Measurements from ENCODE around the gene PSMA7. TPM values are rescaled to one million over a fixed set of nuclear protein-coding genes. Genes with fewer than 3 reads are reported as not detected.

Gene PSMA7
- 269 TPM for polyA plus RNA-seq (2012; ENCODE audit: low read depth, missing spikeins)

DNA sequence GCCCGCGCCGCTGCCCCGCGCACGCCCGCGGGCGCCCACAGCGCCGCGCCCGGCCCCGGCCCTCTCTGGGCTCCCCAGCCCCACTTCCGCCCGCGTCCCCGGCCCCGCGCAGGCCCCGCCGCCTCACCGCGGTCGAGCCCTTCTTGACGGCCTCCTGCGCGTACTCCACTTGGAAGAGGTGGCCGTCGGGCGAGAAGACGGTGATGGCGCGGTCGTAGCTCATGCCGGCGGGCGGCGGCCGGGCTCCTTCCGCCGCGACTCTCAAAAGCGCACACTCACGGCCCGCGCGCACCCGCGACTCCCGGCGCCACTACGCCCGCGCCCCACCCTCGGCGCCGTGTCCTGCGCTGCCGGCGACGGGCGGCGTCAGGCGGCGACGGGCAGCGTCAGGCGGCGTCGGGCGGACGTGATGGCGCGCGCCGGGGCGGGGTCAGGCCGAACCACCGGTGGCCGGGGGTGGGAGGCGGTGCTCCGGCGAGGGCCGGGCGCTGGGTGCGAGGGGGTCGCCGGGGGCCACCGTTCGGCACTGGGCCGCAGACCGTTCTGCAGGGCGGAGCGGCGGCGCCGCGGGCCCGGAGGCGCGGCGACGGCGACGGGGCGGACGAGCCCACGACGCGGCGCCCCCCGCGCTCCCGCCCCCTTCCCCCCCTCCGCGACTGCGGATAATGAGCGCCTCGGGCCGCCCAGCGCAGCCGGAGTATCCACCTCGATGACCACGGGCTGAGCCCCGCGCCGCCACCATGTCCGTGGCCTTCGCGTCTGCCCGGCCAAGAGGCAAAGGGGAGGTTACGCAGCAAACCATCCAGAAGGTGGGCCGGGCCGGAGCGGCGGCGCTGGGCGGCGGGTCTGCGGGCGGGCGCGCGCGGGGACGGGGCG, at the start of gene PSMA7, which contains the start of gene SS18L1:
Gene PSMA7, minus strand, starts transcription at position 314 of the 876 bp plus-strand sequence. Its CDS starts 91 bp downstream, at position 223.
Gene SS18L1, plus strand, starts transcription at position 689 of the 876 bp plus-strand sequence. Its CDS starts 52 bp downstream, at position 741.
- DNase-seq (ENCODE audit: insufficient read length, low spot score) (peak; percentile 95), FAIRE-seq (peak; percentile 84)
- TF ChIP-seq TAF1 (IDR thresholded peaks at IDR 0.05; ENCODE audit: low read depth, low read length) (no peak), POLR2AphosphoS5 (IDR thresholded peaks at IDR 0.05; ENCODE audit: low read depth, low read length) (0 out of 2 replicates have a peak, but pooled peaks have one; percentile 30), POLR2A (IDR thresholded peaks at IDR 0.05; ENCODE audit: low read depth, low read length) (no peak; the same call in 1 of the 2 replicates), SPI1 (IDR thresholded peaks at IDR 0.05; ENCODE audit: low read depth, low read length) (no peak), PAX5 (IDR thresholded peaks at IDR 0.05; ENCODE audit: insufficient read depth, low read length, severe bottlenecking) (no peak), POU2F2 (IDR thresholded peaks at IDR 0.05; ENCODE audit: low read depth, low read length) (peak; percentile 24; the same call in 1 of the 2 replicates)

GRCh38 chr20:62192635-62193034, 49.4 kb upstream of the PSMA7 start:
- no peak for TF ChIP-seq POLR2AphosphoS5 (IDR thresholded peaks at IDR 0.05; ENCODE audit: low read depth, low read length)
- TF ChIP-seq POU2F2 (IDR thresholded peaks at IDR 0.05; ENCODE audit: low read depth, low read length), result no peak
- TF ChIP-seq PAX5 (IDR thresholded peaks at IDR 0.05; ENCODE audit: insufficient read depth, low read length, severe bottlenecking), result no peak
- no peak for TF ChIP-seq SPI1 (IDR thresholded peaks at IDR 0.05; ENCODE audit: low read depth, low read length)
- TF ChIP-seq TAF1 (IDR thresholded peaks at IDR 0.05; ENCODE audit: low read depth, low read length), result no peak
- no peak for TF ChIP-seq POLR2A (IDR thresholded peaks at IDR 0.05; ENCODE audit: low read depth, low read length)
- DNase-seq (ENCODE audit: insufficient read length, low spot score) (no peak), FAIRE-seq (no peak)

DNA sequence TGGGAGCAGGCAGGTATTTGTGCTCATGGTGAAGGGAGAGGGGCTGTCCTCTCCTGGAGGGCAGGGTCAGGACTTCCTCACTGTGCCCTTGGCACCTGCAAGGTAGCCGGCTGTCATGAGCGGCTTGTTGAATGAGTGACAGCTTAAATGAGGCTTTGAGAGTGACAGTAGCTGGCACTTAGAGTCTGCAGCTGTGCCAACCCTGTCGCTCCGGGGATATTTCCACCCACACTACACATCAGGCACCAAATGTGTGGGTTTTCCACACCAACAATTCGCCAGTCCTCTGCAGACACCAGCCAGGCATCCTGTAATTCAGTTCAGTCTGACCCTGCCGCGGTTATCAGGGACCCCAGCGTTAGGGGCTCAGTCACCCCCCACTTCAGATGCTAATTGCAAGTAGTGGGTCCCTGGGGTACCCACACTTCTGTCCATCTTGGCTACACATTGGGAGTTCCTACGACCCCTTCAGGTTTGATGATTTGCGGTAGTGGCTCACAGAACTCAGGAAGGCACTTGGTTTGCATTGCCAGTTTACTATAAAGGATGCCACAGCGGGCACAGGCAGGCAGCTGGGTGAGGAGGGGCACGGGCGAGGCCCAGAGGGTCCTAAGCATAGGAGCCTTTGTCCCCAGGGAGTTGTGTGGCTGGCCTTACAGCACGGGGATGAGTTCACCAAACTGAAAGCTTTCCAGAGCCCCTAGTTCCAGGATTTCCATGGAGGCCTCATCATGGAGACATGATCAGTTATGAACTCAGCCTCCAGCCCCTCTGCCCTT, 48.8 kb upstream of the PSMA7 start:
- FAIRE-seq, result no peak
- DNase-seq (ENCODE audit: insufficient read length, low spot score), result no peak
- TF ChIP-seq TAF1 (IDR thresholded peaks at IDR 0.05; ENCODE audit: low read depth, low read length) (no peak), POLR2AphosphoS5 (IDR thresholded peaks at IDR 0.05; ENCODE audit: low read depth, low read length) (no peak), POU2F2 (IDR thresholded peaks at IDR 0.05; ENCODE audit: low read depth, low read length) (no peak), PAX5 (IDR thresholded peaks at IDR 0.05; ENCODE audit: insufficient read depth, low read length, severe bottlenecking) (no peak), SPI1 (IDR thresholded peaks at IDR 0.05; ENCODE audit: low read depth, low read length) (no peak), POLR2A (IDR thresholded peaks at IDR 0.05; ENCODE audit: low read depth, low read length) (no peak)

DNA sequence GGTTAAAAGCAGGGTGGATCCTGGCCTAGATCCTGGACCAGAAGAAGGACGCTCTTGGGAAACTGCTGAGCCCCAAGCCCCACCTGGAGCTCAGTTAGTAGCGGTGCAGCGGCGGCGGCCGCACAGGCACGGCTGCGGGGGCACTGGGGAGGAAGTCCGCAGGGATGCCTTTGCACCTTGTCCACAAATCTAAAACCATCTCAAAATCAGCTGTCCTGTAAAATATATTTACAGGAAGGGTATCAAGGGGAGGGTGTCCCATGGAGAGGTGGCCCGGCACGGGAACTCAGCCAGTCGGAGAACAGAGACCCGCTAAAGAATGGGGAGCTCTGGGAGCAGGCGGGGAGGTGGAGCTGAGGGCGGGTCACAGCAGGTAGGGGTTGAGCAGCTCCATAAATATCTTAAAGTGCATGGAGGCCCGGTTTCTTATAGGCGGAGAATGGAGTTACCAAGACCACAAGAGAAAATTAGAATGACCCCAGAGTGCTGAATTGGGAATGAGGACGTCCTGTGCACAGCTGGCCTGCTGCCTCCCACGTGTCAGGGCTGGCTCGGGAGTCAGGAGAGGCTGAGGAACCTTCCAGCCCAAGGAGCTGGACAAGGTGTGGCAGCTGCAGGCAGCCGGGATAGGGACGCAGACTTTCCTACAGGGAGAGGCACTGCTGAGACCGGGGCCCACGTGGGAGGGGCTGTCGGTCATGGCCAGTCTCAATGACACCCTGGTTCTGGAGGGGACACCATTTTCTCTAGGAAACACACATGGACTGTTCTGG, 47.6 kb upstream of the PSMA7 start:
- FAIRE-seq (no peak), DNase-seq (ENCODE audit: insufficient read length, low spot score) (no peak)
- no peak for TF ChIP-seq PAX5 (IDR thresholded peaks at IDR 0.05; ENCODE audit: insufficient read depth, low read length, severe bottlenecking)
- no peak for TF ChIP-seq POU2F2 (IDR thresholded peaks at IDR 0.05; ENCODE audit: low read depth, low read length)
- TF ChIP-seq TAF1 (IDR thresholded peaks at IDR 0.05; ENCODE audit: low read depth, low read length), result no peak
- no peak for TF ChIP-seq POLR2A (IDR thresholded peaks at IDR 0.05; ENCODE audit: low read depth, low read length)
- no peak for TF ChIP-seq SPI1 (IDR thresholded peaks at IDR 0.05; ENCODE audit: low read depth, low read length)
- TF ChIP-seq POLR2AphosphoS5 (IDR thresholded peaks at IDR 0.05; ENCODE audit: low read depth, low read length), result no peak

GRCh38 chr20:62186887-62187866, 44.0 kb upstream of the PSMA7 start:
- no peak for FAIRE-seq
- TF ChIP-seq SPI1 (IDR thresholded peaks at IDR 0.05; ENCODE audit: low read depth, low read length), result peak; percentile 65
- TF ChIP-seq POLR2AphosphoS5 (IDR thresholded peaks at IDR 0.05; ENCODE audit: low read depth, low read length), result no peak
- DNase-seq (ENCODE audit: insufficient read length, low spot score), result no peak

- FAIRE-seq (no peak), DNase-seq (ENCODE audit: insufficient read length, low spot score) (no peak)
- TF ChIP-seq PAX5 (IDR thresholded peaks at IDR 0.05; ENCODE audit: insufficient read depth, low read length, severe bottlenecking) (no peak), POLR2AphosphoS5 (IDR thresholded peaks at IDR 0.05; ENCODE audit: low read depth, low read length) (no peak), POU2F2 (IDR thresholded peaks at IDR 0.05; ENCODE audit: low read depth, low read length) (no peak), SPI1 (IDR thresholded peaks at IDR 0.05; ENCODE audit: low read depth, low read length) (no peak), TAF1 (IDR thresholded peaks at IDR 0.05; ENCODE audit: low read depth, low read length) (no peak), POLR2A (IDR thresholded peaks at IDR 0.05; ENCODE audit: low read depth, low read length) (no peak)
Measured at GRCh38 chr20:62186096-62186426, 42.9 kb upstream of the PSMA7 start.

DNA sequence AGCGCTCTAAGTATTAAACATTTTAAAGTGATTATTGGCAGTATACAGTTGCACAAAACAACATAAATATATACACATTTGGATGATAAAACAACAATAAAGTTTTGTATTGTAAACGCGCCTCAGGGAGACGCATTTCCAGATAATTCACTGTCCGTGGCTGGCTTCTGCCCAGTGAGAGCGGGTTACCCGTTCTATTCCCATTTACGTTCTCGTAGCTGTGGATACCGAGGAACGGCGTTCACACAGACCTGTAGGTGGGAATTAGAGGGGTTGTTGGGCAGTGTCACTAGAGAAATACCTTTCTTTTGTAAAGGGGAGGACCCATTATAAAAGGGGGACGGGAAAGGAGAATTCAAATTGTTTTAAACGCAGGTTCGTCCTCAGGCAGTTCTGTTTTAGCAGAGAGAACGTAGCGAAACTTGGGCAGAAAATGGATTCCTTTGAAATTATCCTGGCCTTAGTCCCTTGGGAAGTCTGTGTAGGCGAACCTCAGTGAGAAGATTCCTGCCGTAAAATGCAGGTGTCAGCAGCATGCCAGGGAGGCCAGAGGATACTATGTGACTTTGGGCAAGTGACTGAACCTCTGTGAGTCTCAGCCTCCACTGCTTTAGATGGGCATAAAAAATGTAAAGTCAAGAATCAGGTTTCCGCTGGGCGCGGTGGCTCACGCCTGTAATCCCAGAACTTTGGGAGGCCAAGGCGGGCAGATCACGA, 40.4 kb upstream of the PSMA7 start:
- DNase-seq (ENCODE audit: insufficient read length, low spot score), result no peak
- no peak for FAIRE-seq
- TF ChIP-seq POLR2AphosphoS5 (IDR thresholded peaks at IDR 0.05; ENCODE audit: low read depth, low read length) (no peak), TAF1 (IDR thresholded peaks at IDR 0.05; ENCODE audit: low read depth, low read length) (no peak), POLR2A (IDR thresholded peaks at IDR 0.05; ENCODE audit: low read depth, low read length) (no peak), POU2F2 (IDR thresholded peaks at IDR 0.05; ENCODE audit: low read depth, low read length) (no peak)
